Activated CD8-positive, alpha-beta memory T cell treated with anti-CD3 and anti-CD28 coated beads for 48 hours (primary cell): ENCODE data around the gene TENT5C.

Experiments
- DNase-seq, 3 experiments: peaks; one replicate each; pipeline ENCODE4 v3.0.0-alpha.2; 2020; ENCODE audit warnings: low read depth in 2 of 3, low spot score in 2 of 3

Gene TENT5C

GRCh38 chr1:117674521-117675400 is 68.9 kb downstream of the TENT5C start:
- DNase-seq, result no peak

- DNase-seq, result no peak
Observed at GRCh38 chr1:117675907-117676430, 70.1 kb downstream of the TENT5C start.

GRCh38 chr1:117676615-117677130 is 70.8 kb downstream of the TENT5C start:
- no peak for DNase-seq
